Neural cell (in vitro differentiated cells): ENCODE measurements around the gene KCTD18.

Experiments
- EP300 ChIP-seq: fragments of 450-650 bp; conservative IDR thresholded peaks from 2 replicates; pipeline ENCODE4 v1.6.1; 2014; ENCODE audit warnings: antibody characterized with exemption, mild to moderate bottlenecking, moderate library complexity; ENCODE audit not compliant: poor library complexity, severe bottlenecking
- TF ChIP-seq, protein P1 (sequence below): fragments of 450-650 bp; IDR thresholded peaks from 2 replicates; pipeline ENCODE4 v1.5.1; 2014; ENCODE audit warnings: antibody characterized with exemption, mild to moderate bottlenecking, moderate library complexity; ENCODE audit not compliant: poor library complexity, severe bottlenecking
- TF ChIP-seq, protein P2 (sequence below): IDR thresholded peaks from 2 replicates; pipeline ENCODE4 v1.6.1; 2012; ENCODE audit warnings: borderline replicate concordance

GRCh38 chr2:200496696-200497095 is 13.2 kb downstream of the KCTD18 start:
- TF ChIP-seq, protein P1, sequence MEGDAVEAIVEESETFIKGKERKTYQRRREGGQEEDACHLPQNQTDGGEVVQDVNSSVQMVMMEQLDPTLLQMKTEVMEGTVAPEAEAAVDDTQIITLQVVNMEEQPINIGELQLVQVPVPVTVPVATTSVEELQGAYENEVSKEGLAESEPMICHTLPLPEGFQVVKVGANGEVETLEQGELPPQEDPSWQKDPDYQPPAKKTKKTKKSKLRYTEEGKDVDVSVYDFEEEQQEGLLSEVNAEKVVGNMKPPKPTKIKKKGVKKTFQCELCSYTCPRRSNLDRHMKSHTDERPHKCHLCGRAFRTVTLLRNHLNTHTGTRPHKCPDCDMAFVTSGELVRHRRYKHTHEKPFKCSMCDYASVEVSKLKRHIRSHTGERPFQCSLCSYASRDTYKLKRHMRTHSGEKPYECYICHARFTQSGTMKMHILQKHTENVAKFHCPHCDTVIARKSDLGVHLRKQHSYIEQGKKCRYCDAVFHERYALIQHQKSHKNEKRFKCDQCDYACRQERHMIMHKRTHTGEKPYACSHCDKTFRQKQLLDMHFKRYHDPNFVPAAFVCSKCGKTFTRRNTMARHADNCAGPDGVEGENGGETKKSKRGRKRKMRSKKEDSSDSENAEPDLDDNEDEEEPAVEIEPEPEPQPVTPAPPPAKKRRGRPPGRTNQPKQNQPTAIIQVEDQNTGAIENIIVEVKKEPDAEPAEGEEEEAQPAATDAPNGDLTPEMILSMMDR, result no peak
- TF ChIP-seq, protein P2, sequence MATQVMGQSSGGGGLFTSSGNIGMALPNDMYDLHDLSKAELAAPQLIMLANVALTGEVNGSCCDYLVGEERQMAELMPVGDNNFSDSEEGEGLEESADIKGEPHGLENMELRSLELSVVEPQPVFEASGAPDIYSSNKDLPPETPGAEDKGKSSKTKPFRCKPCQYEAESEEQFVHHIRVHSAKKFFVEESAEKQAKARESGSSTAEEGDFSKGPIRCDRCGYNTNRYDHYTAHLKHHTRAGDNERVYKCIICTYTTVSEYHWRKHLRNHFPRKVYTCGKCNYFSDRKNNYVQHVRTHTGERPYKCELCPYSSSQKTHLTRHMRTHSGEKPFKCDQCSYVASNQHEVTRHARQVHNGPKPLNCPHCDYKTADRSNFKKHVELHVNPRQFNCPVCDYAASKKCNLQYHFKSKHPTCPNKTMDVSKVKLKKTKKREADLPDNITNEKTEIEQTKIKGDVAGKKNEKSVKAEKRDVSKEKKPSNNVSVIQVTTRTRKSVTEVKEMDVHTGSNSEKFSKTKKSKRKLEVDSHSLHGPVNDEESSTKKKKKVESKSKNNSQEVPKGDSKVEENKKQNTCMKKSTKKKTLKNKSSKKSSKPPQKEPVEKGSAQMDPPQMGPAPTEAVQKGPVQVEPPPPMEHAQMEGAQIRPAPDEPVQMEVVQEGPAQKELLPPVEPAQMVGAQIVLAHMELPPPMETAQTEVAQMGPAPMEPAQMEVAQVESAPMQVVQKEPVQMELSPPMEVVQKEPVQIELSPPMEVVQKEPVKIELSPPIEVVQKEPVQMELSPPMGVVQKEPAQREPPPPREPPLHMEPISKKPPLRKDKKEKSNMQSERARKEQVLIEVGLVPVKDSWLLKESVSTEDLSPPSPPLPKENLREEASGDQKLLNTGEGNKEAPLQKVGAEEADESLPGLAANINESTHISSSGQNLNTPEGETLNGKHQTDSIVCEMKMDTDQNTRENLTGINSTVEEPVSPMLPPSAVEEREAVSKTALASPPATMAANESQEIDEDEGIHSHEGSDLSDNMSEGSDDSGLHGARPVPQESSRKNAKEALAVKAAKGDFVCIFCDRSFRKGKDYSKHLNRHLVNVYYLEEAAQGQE, result no peak
- TF ChIP-seq EP300, result no peak
